PFSK-1 (cell line): ENCODE results near the gene CCDC13.

ENCODE experiments used
- FOXP2 ChIP-seq: optimal IDR thresholded peaks from 2 replicates; pipeline ENCODE3; 2011; ENCODE audit warnings: borderline replicate concordance, control low read depth, inconsistent platforms; ENCODE audit not compliant: insufficient read depth; ENCODE audit errors: extremely low read length, extremely low read depth
- POLR2AphosphoS5 ChIP-seq: IDR thresholded peaks from 2 replicates; pipeline ENCODE4 v1.6.1; 2012; ENCODE audit warnings: low read depth, mild to moderate bottlenecking, control low read depth, low read length, moderate library complexity
- SIN3A ChIP-seq: IDR thresholded peaks from 2 replicates; pipeline ENCODE4 v1.6.1; 2012; ENCODE audit warnings: mild to moderate bottlenecking, low read length, moderate library complexity, borderline replicate concordance; ENCODE audit not compliant: insufficient read depth
- TAF1 ChIP-seq: IDR thresholded peaks from 2 replicates; pipeline ENCODE4 v1.6.1; 2012; ENCODE audit warnings: low read length, control low read depth, borderline replicate concordance; ENCODE audit not compliant: insufficient read depth
- TF ChIP-seq, protein P1 (sequence below), 2 experiments: IDR thresholded peaks; 2 replicates each; pipeline versions ENCODE4 v1.6.1 to v1.8.0; 2011 to 2012; ENCODE audit warnings: low read depth in 2 of 2, low read length in 2 of 2, control low read depth in 1 of 2, inconsistent platforms in 1 of 2, mild to moderate bottlenecking in 1 of 2, moderate library complexity in 1 of 2; ENCODE audit not compliant: insufficient read depth in 1 of 2

Gene CCDC13

DNA sequence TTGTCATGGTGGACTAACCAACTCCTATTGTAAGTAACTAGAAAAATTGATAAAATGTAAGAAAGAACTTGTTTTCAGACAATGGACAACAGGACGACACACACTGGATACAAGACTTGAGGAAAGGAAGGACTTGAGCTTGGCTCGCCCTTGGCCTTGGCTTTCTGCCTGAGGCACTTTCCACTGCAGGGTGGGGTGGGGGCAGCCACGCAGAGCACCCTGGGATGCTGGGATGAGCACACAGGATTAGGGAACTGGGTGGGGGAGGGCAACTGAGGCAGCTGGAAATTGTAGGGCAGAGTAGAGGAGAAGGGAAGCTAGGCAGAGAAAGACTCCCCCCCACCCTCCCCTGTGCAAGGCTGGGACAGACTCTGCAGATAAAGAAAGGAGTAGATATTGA lies 45.0 kb downstream of the CCDC13 start:
- no peak for TF ChIP-seq FOXP2

GRCh38 chr3:42725454-42725853 lies 47.6 kb downstream of the CCDC13 start:
- TF ChIP-seq TAF1, result no peak
- no peak for TF ChIP-seq POLR2AphosphoS5
- TF ChIP-seq FOXP2, result no peak
- TF ChIP-seq SIN3A, result no peak
- TF ChIP-seq, protein P1, sequence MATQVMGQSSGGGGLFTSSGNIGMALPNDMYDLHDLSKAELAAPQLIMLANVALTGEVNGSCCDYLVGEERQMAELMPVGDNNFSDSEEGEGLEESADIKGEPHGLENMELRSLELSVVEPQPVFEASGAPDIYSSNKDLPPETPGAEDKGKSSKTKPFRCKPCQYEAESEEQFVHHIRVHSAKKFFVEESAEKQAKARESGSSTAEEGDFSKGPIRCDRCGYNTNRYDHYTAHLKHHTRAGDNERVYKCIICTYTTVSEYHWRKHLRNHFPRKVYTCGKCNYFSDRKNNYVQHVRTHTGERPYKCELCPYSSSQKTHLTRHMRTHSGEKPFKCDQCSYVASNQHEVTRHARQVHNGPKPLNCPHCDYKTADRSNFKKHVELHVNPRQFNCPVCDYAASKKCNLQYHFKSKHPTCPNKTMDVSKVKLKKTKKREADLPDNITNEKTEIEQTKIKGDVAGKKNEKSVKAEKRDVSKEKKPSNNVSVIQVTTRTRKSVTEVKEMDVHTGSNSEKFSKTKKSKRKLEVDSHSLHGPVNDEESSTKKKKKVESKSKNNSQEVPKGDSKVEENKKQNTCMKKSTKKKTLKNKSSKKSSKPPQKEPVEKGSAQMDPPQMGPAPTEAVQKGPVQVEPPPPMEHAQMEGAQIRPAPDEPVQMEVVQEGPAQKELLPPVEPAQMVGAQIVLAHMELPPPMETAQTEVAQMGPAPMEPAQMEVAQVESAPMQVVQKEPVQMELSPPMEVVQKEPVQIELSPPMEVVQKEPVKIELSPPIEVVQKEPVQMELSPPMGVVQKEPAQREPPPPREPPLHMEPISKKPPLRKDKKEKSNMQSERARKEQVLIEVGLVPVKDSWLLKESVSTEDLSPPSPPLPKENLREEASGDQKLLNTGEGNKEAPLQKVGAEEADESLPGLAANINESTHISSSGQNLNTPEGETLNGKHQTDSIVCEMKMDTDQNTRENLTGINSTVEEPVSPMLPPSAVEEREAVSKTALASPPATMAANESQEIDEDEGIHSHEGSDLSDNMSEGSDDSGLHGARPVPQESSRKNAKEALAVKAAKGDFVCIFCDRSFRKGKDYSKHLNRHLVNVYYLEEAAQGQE (IDR thresholded peaks at IDR 0.05; ENCODE audit: insufficient read depth in 1 of 2, low read depth in 2 of 2, low read length in 2 of 2), result no peak

DNA sequence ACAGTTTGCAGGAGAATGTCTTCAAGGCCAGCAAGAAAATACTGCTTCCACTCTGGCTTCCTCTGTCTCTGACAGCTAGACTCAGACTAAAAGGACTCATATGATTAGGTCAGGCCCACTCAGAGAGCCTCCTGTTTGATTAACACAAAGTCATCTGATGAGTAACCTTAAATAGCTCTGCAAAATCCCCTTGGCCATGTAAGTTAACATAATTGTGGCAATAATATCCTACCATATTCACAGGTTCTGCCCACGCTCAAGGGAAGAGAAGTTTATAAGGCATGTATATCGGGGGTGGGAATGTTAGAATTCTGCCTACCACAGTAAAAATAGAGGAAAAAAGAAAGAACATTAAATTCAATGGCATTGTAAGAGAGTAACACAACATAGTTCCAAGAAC lies 49.8 kb downstream of the CCDC13 start:
- no peak for TF ChIP-seq SIN3A
- TF ChIP-seq, protein P1 (IDR thresholded peaks at IDR 0.05; ENCODE audit: insufficient read depth in 1 of 2, low read depth in 2 of 2, low read length in 2 of 2), result no peak
- TF ChIP-seq TAF1, result no peak
- TF ChIP-seq POLR2AphosphoS5, result no peak
- TF ChIP-seq FOXP2, result no peak
